CD4-positive, alpha-beta T cell (primary cell): ENCODE results near the gene S100Z. TPM values are rescaled to one million over a fixed set of nuclear protein-coding genes. Genes with fewer than 3 reads are reported as not detected.
"Not testable (repeated sequence)": the region's sequence is repeated elsewhere in the genome, so short reads cannot be mapped to it uniquely, and the experiment has no call there.

Experiments
- ATAC-seq: fragments of 200-7000 bp; cut with Tn5 transposase; one replicate; pipeline ENCODE4 v1.10.0; 2022; ENCODE audit warnings: mild to moderate bottlenecking; ENCODE audit not compliant: poor library complexity
- CTCF ChIA-PET: fragments of 350-600 bp; sonication (Branson Sonifier 250); formaldehyde crosslinking; loops from one replicate; lab custom pipeline; 2021; ENCODE audit warnings: antibody characterized with exemption, inconsistent platforms; lab: Charles Lee
- POLR2A ChIA-PET: fragments of 350-600 bp; sonication (Branson Sonifier 250); formaldehyde crosslinking; loops from one replicate; lab custom pipeline; 2021; ENCODE audit warnings: antibody characterized with exemption, inconsistent platforms; lab: Charles Lee
- DNase-seq, 14 experiments: peaks; one replicate each; pipeline ENCODE4 v3.0.0-alpha.2; 2013 to 2020; ENCODE audit warnings: mixed read lengths in 2 of 14
- H3K27ac ChIP-seq, 2 donors: one replicate each; pipeline versions ENCODE4 v1.5.1 to v1.7.0; 2013; ENCODE audit warnings: low read length in 2 of 2, low read depth in 1 of 2, mild to moderate bottlenecking in 1 of 2
- H3K27me3 ChIP-seq, 2 experiments: 1 replicate in 1 of 2; 2 replicates in 1 of 2; pipeline versions ENCODE4 v1.6.1 to v1.7.0; 2013; ENCODE audit warnings: low read length in 2 of 2, control low read depth in 1 of 2, mild to moderate bottlenecking in 1 of 2, moderate library complexity in 1 of 2; ENCODE audit not compliant: insufficient read depth in 2 of 2, control insufficient read depth in 1 of 2
- H3K36me3 ChIP-seq: one replicate; pipeline ENCODE4 v1.6.1; 2013; ENCODE audit warnings: low read length, control low read depth; ENCODE audit not compliant: insufficient read depth
- H3K4me1 ChIP-seq: one replicate; pipeline ENCODE4 v1.6.1; 2013; ENCODE audit warnings: low read length, control low read depth; ENCODE audit not compliant: insufficient read depth
- H3K4me3 ChIP-seq: one replicate; pipeline ENCODE4 v1.5.1; 2013; ENCODE audit warnings: mild to moderate bottlenecking, low read length, moderate library complexity
- H3K9me3 ChIP-seq, 2 experiments: 1 replicate in 1 of 2; 2 replicates in 1 of 2; pipeline versions ENCODE4 v1.6.1 to v1.7.0; 2013; ENCODE audit warnings: low read length in 2 of 2, mild to moderate bottlenecking in 2 of 2, control low read depth in 1 of 2, moderate library complexity in 1 of 2; ENCODE audit not compliant: control insufficient read depth in 1 of 2, insufficient read depth in 1 of 2
- H3K27ac Mint-ChIP-seq: one replicate; pipeline ENCODE4 v1.8.0; 2020; ENCODE audit warnings: mixed read lengths
- H3K27me3 Mint-ChIP-seq: one replicate; pipeline ENCODE4 v1.8.0; 2021; ENCODE audit warnings: mixed read lengths
- H3K36me3 Mint-ChIP-seq: one replicate; pipeline ENCODE4 v1.8.0; 2021; ENCODE audit warnings: low read depth, mixed read lengths
- H3K4me1 Mint-ChIP-seq: one replicate; pipeline ENCODE4 v1.8.0; 2021; ENCODE audit warnings: low read depth, mixed read lengths
- H3K4me3 Mint-ChIP-seq: one replicate; pipeline ENCODE4 v1.8.0; 2020; ENCODE audit warnings: mild to moderate bottlenecking, mixed read lengths
- H3K9me3 Mint-ChIP-seq: one replicate; pipeline ENCODE4 v1.8.0; 2020; ENCODE audit warnings: mixed read lengths
- intact Hi-C, 2 experiments: fragments of 100-400 bp; cut with DNase I in 1 of 2; cut with micrococcal nuclease in 1 of 2; formaldehyde crosslinking; loops; one replicate each; pipeline versions ENCODE4 v1.15.1 to v1.9.0; 2023 to 2025; cut with DNase I, micrococcal nuclease
- total RNA-seq, 174 experiments: library from RNA in 2 of 174; stranded (reverse) in 2 of 174; gene quantifications; one replicate each; pipeline ENCODE4 v1.2.3 and lab custom pipeline; 2021 to 2026
- TF ChIP-seq, protein P1 (sequence below): fragments of 200-600 bp; IDR thresholded peaks from one replicate; pipeline ENCODE4 v1.8.0; 2022; ENCODE audit warnings: antibody characterized with exemption, mild to moderate bottlenecking

Gene S100Z
- total RNA-seq, 2 experiments from 2014 or later = 0.22 to 0.47 TPM

DNA sequence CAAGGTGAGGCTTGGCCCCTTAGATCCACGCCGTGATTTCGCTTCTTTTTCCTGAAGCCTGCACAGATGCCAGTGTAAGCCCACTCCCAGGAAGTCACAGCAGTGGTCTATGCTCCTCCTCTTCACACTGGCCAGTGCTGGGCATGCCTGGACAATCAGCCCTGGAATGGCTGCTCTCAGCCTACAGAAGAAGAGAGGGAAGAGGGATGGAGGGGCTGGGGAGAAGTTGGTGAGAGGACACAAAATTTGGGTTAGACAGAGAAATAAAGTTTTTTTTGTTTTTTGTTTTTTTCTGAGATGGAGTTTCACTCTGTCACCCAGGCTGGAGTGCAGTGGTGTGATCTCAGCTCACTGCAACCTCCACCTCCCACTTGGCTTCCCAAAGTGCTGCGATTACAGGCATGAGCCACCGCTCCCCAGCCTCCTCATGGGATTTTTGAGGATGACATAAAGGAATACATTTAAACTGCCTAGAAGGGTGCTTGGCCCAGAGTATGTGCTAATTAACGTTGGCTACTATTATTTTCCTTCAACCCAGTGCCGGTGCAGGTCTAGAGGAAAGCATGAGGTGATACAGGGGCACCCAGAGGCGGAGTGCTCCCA, 830 bp downstream of the S100Z start:
- Mint-ChIP-seq H3K4me3 (no peak overlapping the region), H3K27me3 (no peaks in the 10 kb centered on the region), H3K9me3 (no peaks in the 10 kb centered on the region), H3K27ac (peak overlapping the region; percentile 48), H3K36me3 (no peaks in the 10 kb centered on the region), H3K4me1 (peaks cover 40% of the 10 kb centered on the region)
- POLR2A ChIA-PET = interaction anchor here (1.3 kb wide), 1 partner anchor 179 kb away, joined by 3 read pairs; no protein-coding TSS in a partner anchor
- CTCF ChIA-PET = no interaction called here
- TF ChIP-seq, protein P1, sequence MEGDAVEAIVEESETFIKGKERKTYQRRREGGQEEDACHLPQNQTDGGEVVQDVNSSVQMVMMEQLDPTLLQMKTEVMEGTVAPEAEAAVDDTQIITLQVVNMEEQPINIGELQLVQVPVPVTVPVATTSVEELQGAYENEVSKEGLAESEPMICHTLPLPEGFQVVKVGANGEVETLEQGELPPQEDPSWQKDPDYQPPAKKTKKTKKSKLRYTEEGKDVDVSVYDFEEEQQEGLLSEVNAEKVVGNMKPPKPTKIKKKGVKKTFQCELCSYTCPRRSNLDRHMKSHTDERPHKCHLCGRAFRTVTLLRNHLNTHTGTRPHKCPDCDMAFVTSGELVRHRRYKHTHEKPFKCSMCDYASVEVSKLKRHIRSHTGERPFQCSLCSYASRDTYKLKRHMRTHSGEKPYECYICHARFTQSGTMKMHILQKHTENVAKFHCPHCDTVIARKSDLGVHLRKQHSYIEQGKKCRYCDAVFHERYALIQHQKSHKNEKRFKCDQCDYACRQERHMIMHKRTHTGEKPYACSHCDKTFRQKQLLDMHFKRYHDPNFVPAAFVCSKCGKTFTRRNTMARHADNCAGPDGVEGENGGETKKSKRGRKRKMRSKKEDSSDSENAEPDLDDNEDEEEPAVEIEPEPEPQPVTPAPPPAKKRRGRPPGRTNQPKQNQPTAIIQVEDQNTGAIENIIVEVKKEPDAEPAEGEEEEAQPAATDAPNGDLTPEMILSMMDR = no peak
- peak overlapping the region in 1 of 2 donors; percentile 56 for H3K27ac ChIP-seq
- no peaks in the 10 kb centered on the region for H3K9me3 ChIP-seq
- no peaks in the 10 kb centered on the region for H3K27me3 ChIP-seq
- no peaks in the 10 kb centered on the region for H3K36me3 ChIP-seq
- intact Hi-C loops = loop anchor here in 1 of 2 experiments (2.0 kb wide), 1 partner anchor 32 kb away; the partner anchor contains the start of gene F2RL1
- ATAC-seq (no peak), DNase-seq (no peak)
- H3K4me3 ChIP-seq = peak overlapping the region; percentile 13
- H3K4me1 ChIP-seq = peaks cover 35% of the 10 kb centered on the region

DNA sequence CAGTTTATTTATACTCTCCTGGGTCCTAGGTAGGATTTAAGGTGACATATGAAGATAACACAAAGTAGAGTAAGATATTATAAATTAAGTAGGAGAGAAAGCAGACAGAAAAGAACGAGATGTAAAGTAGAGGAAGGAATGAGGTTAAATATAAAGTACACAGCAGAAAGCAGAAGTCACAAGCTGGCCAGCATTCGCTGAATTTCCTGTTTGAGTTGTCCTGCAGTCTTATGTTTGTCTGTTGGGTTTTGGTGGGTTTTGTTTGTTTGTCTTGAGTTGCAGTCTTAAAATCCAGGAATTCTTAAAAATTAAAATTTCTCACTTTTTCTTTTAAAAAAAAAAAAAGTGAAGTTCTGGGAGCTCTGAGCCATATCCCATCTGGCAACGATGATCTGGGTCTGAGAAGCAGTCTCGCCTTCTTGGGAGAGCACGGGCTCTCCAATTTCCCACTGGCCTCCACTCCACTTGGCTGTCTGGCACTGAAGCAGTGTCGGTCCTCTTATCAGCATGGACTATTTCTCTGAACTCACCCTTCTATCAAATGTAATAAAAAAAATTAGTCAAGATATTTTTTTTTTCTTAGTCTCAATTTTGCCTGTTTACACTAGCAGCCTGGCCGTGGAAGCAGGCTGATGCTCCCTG, 2.0 kb downstream of the S100Z start:
- ATAC-seq (no peak), DNase-seq (no peak)
- no peaks in the 10 kb centered on the region for H3K9me3 Mint-ChIP-seq
- intact Hi-C loops = loop anchor here in 1 of 2 experiments (2.0 kb wide), 1 partner anchor 33 kb away; the partner anchor contains the start of gene F2RL1
- POLR2A ChIA-PET = no interaction called here
- CTCF ChIA-PET = no interaction called here
- peaks cover 47% of the 10 kb centered on the region for H3K4me1 ChIP-seq
- H3K36me3 Mint-ChIP-seq = no peaks in the 10 kb centered on the region
- H3K27ac ChIP-seq = no peak overlapping the region
- no peaks in the 10 kb centered on the region for H3K36me3 ChIP-seq
- H3K27ac Mint-ChIP-seq = peak overlapping the region; percentile 48
- H3K4me3 ChIP-seq = no peak overlapping the region
- peaks cover 52% of the 10 kb centered on the region for H3K4me1 Mint-ChIP-seq
- no peak overlapping the region for H3K4me3 Mint-ChIP-seq
- no peaks in the 10 kb centered on the region for H3K9me3 ChIP-seq
- H3K27me3 ChIP-seq = no peaks in the 10 kb centered on the region
- H3K27me3 Mint-ChIP-seq = no peaks in the 10 kb centered on the region
- TF ChIP-seq, protein P1 = no peak

DNA sequence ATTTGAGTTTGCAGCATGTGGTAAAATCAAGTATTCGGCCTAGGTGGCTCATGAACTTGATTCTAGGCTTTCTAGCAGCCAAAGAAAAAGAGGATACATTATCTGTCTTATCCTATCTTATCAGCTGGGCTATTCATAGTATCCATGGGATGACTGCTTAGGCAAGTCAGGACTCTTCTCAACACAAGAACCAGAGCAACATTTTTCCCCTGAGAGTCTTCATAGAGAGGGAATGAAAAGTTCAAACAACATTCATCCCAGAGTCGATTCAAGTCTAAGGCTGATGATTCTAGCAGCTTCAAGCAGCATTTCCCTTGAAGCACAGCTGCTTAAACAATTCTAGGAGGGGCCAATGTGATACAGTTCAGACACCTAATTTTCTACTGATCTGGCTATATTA, 3.0 kb downstream of the S100Z start:
- H3K27ac ChIP-seq = no peak overlapping the region
- H3K27me3 Mint-ChIP-seq = no peaks in the 10 kb centered on the region

DNA sequence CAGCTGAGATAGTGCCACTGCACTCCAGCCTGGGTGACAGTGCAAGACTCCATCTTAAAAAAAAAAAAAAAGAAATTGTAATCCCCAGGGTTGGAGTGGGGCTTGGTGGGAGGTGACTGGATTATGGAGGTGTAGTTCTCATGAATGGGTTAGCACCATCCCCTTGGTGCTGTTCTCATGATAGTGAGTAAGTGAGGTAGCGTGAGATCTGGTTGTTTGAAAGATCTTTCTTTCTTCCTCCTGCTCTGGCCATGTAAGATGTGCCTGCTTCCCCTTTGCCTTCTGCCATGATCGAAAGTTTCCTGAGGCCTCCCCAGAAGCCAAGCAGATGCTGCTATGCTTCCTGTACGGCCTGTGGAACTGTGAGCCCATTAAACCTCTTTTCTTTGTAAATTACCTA, 3.9 kb downstream of the S100Z start:
- H3K27me3 Mint-ChIP-seq, ATAC-seq, H3K9me3 ChIP-seq, H3K4me3 Mint-ChIP-seq, POLR2A ChIA-PET, H3K4me3 ChIP-seq, H3K36me3 ChIP-seq, H3K9me3 Mint-ChIP-seq, H3K27me3 ChIP-seq, H3K27ac ChIP-seq, intact Hi-C loops, H3K36me3 Mint-ChIP-seq: not testable (repeated sequence)
- peaks cover 54% of the 10 kb centered on the region for H3K4me1 Mint-ChIP-seq
- peaks cover 54% of the 10 kb centered on the region for H3K4me1 ChIP-seq
- peak in 2 of 14 experiments; percentile 27 to 54 for DNase-seq
- peak overlapping the region; percentile 8 for H3K27ac Mint-ChIP-seq
- CTCF ChIA-PET = interaction anchor here (0.7 kb wide), 1 partner anchor 1414 kb away, joined by 3 read pairs; no protein-coding TSS in a partner anchor

More for the DNA sequence above, 3.0 kb downstream of the S100Z start:
- Histone ChIP-seq H3K9me3 (no peaks in the 10 kb centered on the region), H3K27me3 (no peaks in the 10 kb centered on the region), H3K4me1 (peaks cover 54% of the 10 kb centered on the region), H3K36me3 (no peaks in the 10 kb centered on the region), H3K4me3 (no peak overlapping the region)
- CTCF ChIA-PET = no interaction called here
- no peak overlapping the region for H3K4me3 Mint-ChIP-seq
- ATAC-seq = no peak
- POLR2A ChIA-PET = no interaction called here
- H3K9me3 Mint-ChIP-seq = no peaks in the 10 kb centered on the region
- no peak for DNase-seq
- H3K27ac Mint-ChIP-seq = no peak overlapping the region
- intact Hi-C loops = no loop called here
- H3K36me3 Mint-ChIP-seq = no peaks in the 10 kb centered on the region
- peaks cover 54% of the 10 kb centered on the region for H3K4me1 Mint-ChIP-seq
- TF ChIP-seq, protein P1 = no peak
